HepG2 (cell line): ENCODE measurements around the gene SYNGR1.

Source experiments
- MYC ChIP-seq: sonication (generic); formaldehyde crosslinking; IDR thresholded peaks from 2 replicates; pipeline ENCODE4 v1.9.0; 2021; ENCODE audit warnings: missing genetic modification reagents, borderline replicate concordance
- NFE2L1 ChIP-seq: sonication (generic); formaldehyde crosslinking; IDR thresholded peaks from 2 replicates; pipeline ENCODE4 v1.4.0; 2020; ENCODE audit warnings: missing genetic modification reagents, mild to moderate bottlenecking, borderline replicate concordance
- POLR2AphosphoS5 ChIP-seq: IDR thresholded peaks from 2 replicates; pipeline ENCODE4 v1.6.1; 2012; ENCODE audit warnings: low read depth, low read length
- TAF1 ChIP-seq: sonication (generic); formaldehyde crosslinking; IDR thresholded peaks from 2 replicates; pipeline ENCODE4 v1.4.0; 2020; ENCODE audit warnings: missing genetic modification reagents
- TRIM24 ChIP-seq: sonication (generic); formaldehyde crosslinking; IDR thresholded peaks from 2 replicates; pipeline ENCODE4 v1.8.0; 2022; ENCODE audit warnings: mild to moderate bottlenecking, missing genetic modification reagents
- ZBTB7A ChIP-seq: sonication (generic); formaldehyde crosslinking; IDR thresholded peaks from 2 replicates; pipeline ENCODE4 v1.8.0; 2022; ENCODE audit warnings: mild to moderate bottlenecking, missing genetic modification reagents
- ZSCAN22 ChIP-seq: sonication (generic); formaldehyde crosslinking; IDR thresholded peaks from 2 replicates; pipeline ENCODE4 v1.4.0; 2020; ENCODE audit warnings: mild to moderate bottlenecking, missing genetic modification reagents
- TF ChIP-seq, protein P1 (sequence below): sonication (generic); formaldehyde crosslinking; IDR thresholded peaks from 2 replicates; pipeline ENCODE4 v1.5.0; 2020; ENCODE audit warnings: missing genetic modification reagents
- TF ChIP-seq, protein P2 (sequence below), 2 experiments: IDR thresholded peaks; 2 replicates each; pipeline ENCODE4 v1.6.1; 2011 to 2012; ENCODE audit warnings: low read length in 2 of 2, borderline replicate concordance in 1 of 2, low read depth in 1 of 2, mild to moderate bottlenecking in 1 of 2, moderate library complexity in 1 of 2
- TF ChIP-seq, protein P3 (sequence below): sonication (generic); formaldehyde crosslinking; IDR thresholded peaks from 2 replicates; pipeline ENCODE4 v1.5.0; 2020; ENCODE audit warnings: mild to moderate bottlenecking, missing genetic modification reagents, moderate library complexity

DNA sequence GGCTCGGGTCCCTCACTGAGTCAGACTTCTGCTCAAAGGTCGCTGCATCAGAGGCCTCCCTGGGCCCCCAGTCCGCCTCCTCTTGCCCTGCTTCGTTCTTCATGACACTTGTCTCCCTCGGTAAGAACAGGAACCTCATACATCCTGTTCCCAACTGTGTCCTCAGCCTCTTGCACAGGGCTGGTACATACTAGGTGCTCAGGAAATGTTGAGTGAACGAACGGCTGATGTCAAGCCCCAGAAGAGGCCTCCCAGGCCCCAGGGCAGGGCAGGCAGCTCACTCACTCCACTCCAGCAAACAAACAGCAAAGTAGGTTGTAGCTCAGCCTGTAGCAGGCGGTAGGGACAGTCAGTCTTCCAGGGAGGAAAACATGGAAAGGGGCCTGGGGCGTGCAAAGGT lies 17.2 kb downstream of the SYNGR1 start:
- no peak for TF ChIP-seq TRIM24 (CRISPR knock-in tag)
- TF ChIP-seq, protein P1, sequence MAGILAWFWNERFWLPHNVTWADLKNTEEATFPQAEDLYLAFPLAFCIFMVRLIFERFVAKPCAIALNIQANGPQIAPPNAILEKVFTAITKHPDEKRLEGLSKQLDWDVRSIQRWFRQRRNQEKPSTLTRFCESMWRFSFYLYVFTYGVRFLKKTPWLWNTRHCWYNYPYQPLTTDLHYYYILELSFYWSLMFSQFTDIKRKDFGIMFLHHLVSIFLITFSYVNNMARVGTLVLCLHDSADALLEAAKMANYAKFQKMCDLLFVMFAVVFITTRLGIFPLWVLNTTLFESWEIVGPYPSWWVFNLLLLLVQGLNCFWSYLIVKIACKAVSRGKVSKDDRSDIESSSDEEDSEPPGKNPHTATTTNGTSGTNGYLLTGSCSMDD (CRISPR knock-in tag): no peak
- TF ChIP-seq POLR2AphosphoS5: no peak
- no peak for TF ChIP-seq MYC (CRISPR knock-in tag)
- TF ChIP-seq, protein P2, sequence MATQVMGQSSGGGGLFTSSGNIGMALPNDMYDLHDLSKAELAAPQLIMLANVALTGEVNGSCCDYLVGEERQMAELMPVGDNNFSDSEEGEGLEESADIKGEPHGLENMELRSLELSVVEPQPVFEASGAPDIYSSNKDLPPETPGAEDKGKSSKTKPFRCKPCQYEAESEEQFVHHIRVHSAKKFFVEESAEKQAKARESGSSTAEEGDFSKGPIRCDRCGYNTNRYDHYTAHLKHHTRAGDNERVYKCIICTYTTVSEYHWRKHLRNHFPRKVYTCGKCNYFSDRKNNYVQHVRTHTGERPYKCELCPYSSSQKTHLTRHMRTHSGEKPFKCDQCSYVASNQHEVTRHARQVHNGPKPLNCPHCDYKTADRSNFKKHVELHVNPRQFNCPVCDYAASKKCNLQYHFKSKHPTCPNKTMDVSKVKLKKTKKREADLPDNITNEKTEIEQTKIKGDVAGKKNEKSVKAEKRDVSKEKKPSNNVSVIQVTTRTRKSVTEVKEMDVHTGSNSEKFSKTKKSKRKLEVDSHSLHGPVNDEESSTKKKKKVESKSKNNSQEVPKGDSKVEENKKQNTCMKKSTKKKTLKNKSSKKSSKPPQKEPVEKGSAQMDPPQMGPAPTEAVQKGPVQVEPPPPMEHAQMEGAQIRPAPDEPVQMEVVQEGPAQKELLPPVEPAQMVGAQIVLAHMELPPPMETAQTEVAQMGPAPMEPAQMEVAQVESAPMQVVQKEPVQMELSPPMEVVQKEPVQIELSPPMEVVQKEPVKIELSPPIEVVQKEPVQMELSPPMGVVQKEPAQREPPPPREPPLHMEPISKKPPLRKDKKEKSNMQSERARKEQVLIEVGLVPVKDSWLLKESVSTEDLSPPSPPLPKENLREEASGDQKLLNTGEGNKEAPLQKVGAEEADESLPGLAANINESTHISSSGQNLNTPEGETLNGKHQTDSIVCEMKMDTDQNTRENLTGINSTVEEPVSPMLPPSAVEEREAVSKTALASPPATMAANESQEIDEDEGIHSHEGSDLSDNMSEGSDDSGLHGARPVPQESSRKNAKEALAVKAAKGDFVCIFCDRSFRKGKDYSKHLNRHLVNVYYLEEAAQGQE (IDR thresholded peaks at IDR 0.05; ENCODE audit: borderline replicate concordance in 1 of 2, low read depth in 1 of 2, low read length in 2 of 2): no peak
- no peak for TF ChIP-seq ZSCAN22 (CRISPR knock-in tag)
- no peak for TF ChIP-seq TAF1 (CRISPR knock-in tag)
- no peak for TF ChIP-seq ZBTB7A (CRISPR knock-in tag)
- TF ChIP-seq, protein P3, sequence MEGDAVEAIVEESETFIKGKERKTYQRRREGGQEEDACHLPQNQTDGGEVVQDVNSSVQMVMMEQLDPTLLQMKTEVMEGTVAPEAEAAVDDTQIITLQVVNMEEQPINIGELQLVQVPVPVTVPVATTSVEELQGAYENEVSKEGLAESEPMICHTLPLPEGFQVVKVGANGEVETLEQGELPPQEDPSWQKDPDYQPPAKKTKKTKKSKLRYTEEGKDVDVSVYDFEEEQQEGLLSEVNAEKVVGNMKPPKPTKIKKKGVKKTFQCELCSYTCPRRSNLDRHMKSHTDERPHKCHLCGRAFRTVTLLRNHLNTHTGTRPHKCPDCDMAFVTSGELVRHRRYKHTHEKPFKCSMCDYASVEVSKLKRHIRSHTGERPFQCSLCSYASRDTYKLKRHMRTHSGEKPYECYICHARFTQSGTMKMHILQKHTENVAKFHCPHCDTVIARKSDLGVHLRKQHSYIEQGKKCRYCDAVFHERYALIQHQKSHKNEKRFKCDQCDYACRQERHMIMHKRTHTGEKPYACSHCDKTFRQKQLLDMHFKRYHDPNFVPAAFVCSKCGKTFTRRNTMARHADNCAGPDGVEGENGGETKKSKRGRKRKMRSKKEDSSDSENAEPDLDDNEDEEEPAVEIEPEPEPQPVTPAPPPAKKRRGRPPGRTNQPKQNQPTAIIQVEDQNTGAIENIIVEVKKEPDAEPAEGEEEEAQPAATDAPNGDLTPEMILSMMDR (CRISPR knock-in tag): no peak
- no peak for TF ChIP-seq NFE2L1 (CRISPR knock-in tag)
